GM23248 (cell line): ENCODE data around the gene TPCN2. TPM values are rescaled to one million over a fixed set of nuclear protein-coding genes. Genes with fewer than 3 reads are reported as not detected.

ENCODE experiments used
- DNase-seq: peaks from one replicate; pipeline ENCODE4 v3.0.0-alpha.2; 2015
- H2AFZ ChIP-seq: fragments of 200-600 bp; sonication (generic); 2 replicates; pipeline ENCODE4 v1.6.1; 2016; ENCODE audit warnings: antibody characterized with exemption
- H3F3A ChIP-seq: fragments of 200-600 bp; sonication (generic); 2 replicates; pipeline ENCODE4 v1.6.1; 2016; ENCODE audit warnings: mild to moderate bottlenecking, antibody characterized with exemption, mixed run types; ENCODE audit not compliant: insufficient read depth
- H3K27ac ChIP-seq: fragments of 200-600 bp; sonication (generic); 2 replicates; pipeline ENCODE4 v1.5.1; 2016; ENCODE audit warnings: mild to moderate bottlenecking
- H3K27me3 ChIP-seq: fragments of 200-600 bp; sonication (generic); replicated peaks from 2 replicates; pipeline ENCODE4 v1.6.1; 2016; ENCODE audit warnings: mild to moderate bottlenecking; ENCODE audit not compliant: insufficient read depth
- H3K36me3 ChIP-seq: fragments of 200-600 bp; sonication (generic); 2 replicates; pipeline ENCODE4 v1.6.1; 2016; ENCODE audit warnings: low read depth, mild to moderate bottlenecking
- H3K4me1 ChIP-seq: fragments of 200-600 bp; sonication (generic); 2 replicates; pipeline ENCODE4 v1.6.1; 2016; ENCODE audit warnings: mild to moderate bottlenecking; ENCODE audit not compliant: insufficient read depth
- H3K4me2 ChIP-seq: fragments of 200-600 bp; sonication (generic); one replicate; pipeline ENCODE4 v1.6.1; 2016; ENCODE audit warnings: mild to moderate bottlenecking; ENCODE audit not compliant: unreplicated experiment
- H3K4me3 ChIP-seq: fragments of 200-600 bp; sonication (generic); 2 replicates; pipeline ENCODE4 v1.5.1; 2016; ENCODE audit warnings: mild to moderate bottlenecking
- H3K79me2 ChIP-seq: fragments of 200-600 bp; sonication (generic); 2 replicates; pipeline ENCODE4 v1.6.1; 2016; ENCODE audit warnings: mild to moderate bottlenecking; ENCODE audit not compliant: insufficient read depth
- H3K9ac ChIP-seq: fragments of 200-600 bp; sonication (generic); 2 replicates; pipeline ENCODE4 v1.6.1; 2016; ENCODE audit warnings: mild to moderate bottlenecking
- H3K9me2 ChIP-seq: fragments of 200-600 bp; sonication (generic); 2 replicates; pipeline ENCODE4 v1.6.1; 2016; ENCODE audit warnings: mixed run types, mild to moderate bottlenecking, moderate library complexity; ENCODE audit not compliant: insufficient read depth
- H3K9me3 ChIP-seq: fragments of 200-600 bp; sonication (generic); one replicate; pipeline ENCODE4 v1.6.1; 2017; ENCODE audit warnings: low read depth
- H4K20me1 ChIP-seq: fragments of 200-600 bp; sonication (generic); 2 replicates; pipeline ENCODE4 v1.6.0; 2016; ENCODE audit not compliant: insufficient read depth
- EZH2 ChIP-seq: fragments of 200-600 bp; sonication (generic); IDR thresholded peaks from 2 replicates; pipeline ENCODE4 v1.6.1; 2018; ENCODE audit warnings: antibody characterized with exemption, mild to moderate bottlenecking; ENCODE audit not compliant: insufficient read depth, poor library complexity, severe bottlenecking
- EZH2phosphoT487 ChIP-seq: fragments of 200-600 bp; sonication (generic); IDR thresholded peaks from 2 replicates; pipeline ENCODE4 v1.6.1; 2018; ENCODE audit warnings: antibody characterized with exemption, moderate library complexity, mild to moderate bottlenecking, low read depth; ENCODE audit not compliant: insufficient read depth
- WGBS, 2 experiments: methylation state at CpG; one replicate each; pipeline ENCODE4 v1.1.6; 2015 to 2017; ENCODE audit warnings: low lambda C conversion rate in 2 of 2, low coverage in 1 of 2; ENCODE audit errors: missing lambda C conversion rate in 2 of 2; 5-methylcytosine and 5-hydroxymethylcytosine counted together
- in situ Hi-C: fragments of 300-500 bp; cut with MboI; formaldehyde crosslinking; loops from 2 replicates; pipeline ENCODE4 v1.15.0; 2020
- polyA plus RNA-seq: library from polyadenylated mRNA; unstranded; fragments of >200 nt; fragmentation: Nextera tagmentation; extraction: Ambion mirVana; gene quantifications from 2 replicates; pipeline ENCODE4 v1.2.1, GENCODE V29; 2016
- total RNA-seq: library from RNA; depleted of rRNA; stranded (reverse); fragments of >200 nt; shearing (Covaris generic); gene quantifications from 2 replicates; pipeline ENCODE4 v1.2.3, GENCODE V29; 2014

TPCN2 gene
- total and polyA plus RNA-seq, 2 experiments from 2014 or later, result 7.1 to 8.5 TPM

DNA sequence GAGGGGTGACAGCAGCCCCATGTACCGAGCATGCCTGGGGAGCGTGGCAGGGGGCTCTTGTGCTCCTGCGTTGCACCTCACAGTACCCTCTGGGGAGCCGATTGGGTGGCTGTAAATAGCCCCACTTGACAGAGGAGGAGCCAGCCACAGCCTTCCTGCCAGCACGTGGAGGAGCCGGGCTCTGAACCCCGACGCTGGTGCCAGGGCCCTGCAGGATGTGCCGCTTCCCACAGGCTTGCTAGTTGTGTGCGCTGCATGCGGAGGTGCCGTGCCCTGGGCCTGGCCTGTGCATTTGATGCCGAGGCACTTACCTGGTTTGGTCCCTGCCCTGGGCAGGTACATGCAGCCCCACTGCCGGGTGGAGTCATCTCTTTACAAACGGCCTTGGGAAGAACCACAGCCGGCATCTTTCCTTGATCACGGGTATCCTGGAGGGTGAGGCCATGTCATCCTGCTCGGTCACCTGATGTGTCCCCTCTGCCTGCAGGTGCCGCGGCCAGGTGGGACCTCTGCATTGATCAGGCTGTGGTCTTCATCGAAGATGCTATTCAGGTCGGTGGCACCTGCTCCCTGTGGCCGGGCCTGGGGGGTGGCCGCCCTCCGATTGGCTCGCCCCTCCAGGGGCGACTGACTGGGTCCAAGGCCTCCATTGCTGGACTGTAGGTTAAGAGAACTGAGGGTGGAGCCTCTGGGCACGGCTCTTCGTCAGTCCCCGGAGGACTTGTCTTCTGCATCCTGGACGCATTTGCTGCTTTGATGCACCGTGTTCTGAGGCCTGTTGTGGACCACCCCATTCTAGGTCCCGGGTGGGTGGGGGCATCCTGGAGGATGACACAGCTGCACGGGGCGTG is 5.0 kb downstream of the TPCN2 start:
- WGBS, 2 experiments, result 80 to 81% methylated on average over 33 of the region's 35 CpGs
- no peaks in the 10 kb centered on the region for H3K27me3 ChIP-seq
- no peak overlapping the region for H2AFZ ChIP-seq
- in situ Hi-C loops, result no loop called here
- peaks cover 69% of the 10 kb centered on the region for H3K79me2 ChIP-seq
- no peak overlapping the region for H3K4me2 ChIP-seq
- H3K4me3 ChIP-seq, result no peak overlapping the region
- no peaks in the 10 kb centered on the region for H3K36me3 ChIP-seq
- no peaks in the 10 kb centered on the region for H3K9me2 ChIP-seq
- no peaks in the 10 kb centered on the region for H3F3A ChIP-seq
- peaks cover 6% of the 10 kb centered on the region; the same call in 1 of the 2 replicates for H3K4me1 ChIP-seq
- H4K20me1 ChIP-seq, result no peaks in the 10 kb centered on the region
- H3K9me3 ChIP-seq, result no peaks in the 10 kb centered on the region
- DNase-seq, result no peak
- no peak overlapping the region for H3K27ac ChIP-seq
- no peak overlapping the region for H3K9ac ChIP-seq
- no peak for TF ChIP-seq EZH2
- no peak for TF ChIP-seq EZH2phosphoT487

DNA sequence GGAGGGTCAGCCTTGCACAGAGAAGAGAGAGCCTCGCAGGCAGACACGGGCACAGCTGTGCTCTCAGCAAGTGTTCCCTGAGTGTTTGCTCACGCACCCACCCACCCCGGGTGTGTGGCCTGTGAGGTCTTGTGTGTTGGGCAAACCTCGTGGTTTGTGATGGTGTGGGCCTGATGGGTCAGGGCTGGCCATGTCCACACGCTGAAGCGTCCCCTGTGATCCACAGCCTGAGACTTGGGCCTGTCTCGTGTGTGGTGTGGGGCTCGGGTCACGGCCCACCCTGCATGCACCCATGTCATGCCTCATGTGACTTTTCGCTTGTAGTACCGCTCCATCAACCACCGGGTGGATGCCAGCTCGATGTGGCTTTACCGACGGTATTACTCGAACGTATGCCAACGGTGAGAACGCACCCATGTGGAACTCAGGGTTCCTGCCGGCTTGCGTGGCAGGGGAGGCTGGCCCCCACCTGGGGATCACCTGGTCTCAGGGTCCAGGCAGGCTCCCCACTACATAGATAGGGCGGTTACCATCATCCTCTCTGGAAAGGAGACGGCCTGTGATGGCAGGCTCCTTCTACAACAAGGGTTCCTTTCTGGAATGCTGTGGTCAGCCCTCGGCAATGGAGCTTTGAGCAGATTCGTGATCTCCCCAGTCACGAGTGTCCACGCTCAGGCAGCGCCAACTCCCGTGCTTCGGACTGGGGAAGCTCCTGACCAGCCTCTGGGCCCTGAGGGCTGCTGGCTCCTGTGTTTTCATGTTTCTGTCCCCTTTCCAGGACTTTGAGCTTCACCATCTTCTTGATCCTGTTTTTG is 5.9 kb downstream of the TPCN2 start:
- Histone ChIP-seq H3K36me3 (no peaks in the 10 kb centered on the region), H3K9me2 (no peaks in the 10 kb centered on the region), H3K27me3 (no peaks in the 10 kb centered on the region), H4K20me1 (no peaks in the 10 kb centered on the region), H3K4me3 (no peak overlapping the region), H3K79me2 (peaks cover 61% of the 10 kb centered on the region), H2AFZ (no peak overlapping the region), H3F3A (no peaks in the 10 kb centered on the region), H3K27ac (no peak overlapping the region), H3K4me2 (no peak overlapping the region), H3K9ac (no peak overlapping the region), H3K9me3 (no peaks in the 10 kb centered on the region), H3K4me1 (peaks cover 5% of the 10 kb centered on the region; the same call in 1 of the 2 replicates)
- 88 to 91% methylated on average over 28 to 31 of the region's 31 CpGs for WGBS, 2 experiments
- no peak for TF ChIP-seq EZH2
- no peak for TF ChIP-seq EZH2phosphoT487
- no peak for DNase-seq
- in situ Hi-C loops, result no loop called here

GRCh38 chr11:69055212-69055586 is 6.5 kb downstream of the TPCN2 start:
- Histone ChIP-seq H3K4me1 (no peaks in the 10 kb centered on the region), H3K9me3 (no peaks in the 10 kb centered on the region), H3K9ac (no peak overlapping the region), H4K20me1 (no peaks in the 10 kb centered on the region), H3K4me2 (no peak overlapping the region), H3K27ac (no peak overlapping the region), H3K79me2 (peaks cover 55% of the 10 kb centered on the region), H2AFZ (no peak overlapping the region), H3K36me3 (no peaks in the 10 kb centered on the region), H3K27me3 (no peaks in the 10 kb centered on the region), H3K4me3 (no peak overlapping the region), H3F3A (no peaks in the 10 kb centered on the region), H3K9me2 (no peaks in the 10 kb centered on the region)
- TF ChIP-seq EZH2phosphoT487 (no peak), EZH2 (no peak)
- in situ Hi-C loops, result no loop called here
- 97 to 98% methylated on average over 20 to 21 of the region's 21 CpGs for WGBS, 2 experiments
- DNase-seq, result no peak

GRCh38 chr11:69055598-69056516 is 7.1 kb downstream of the TPCN2 start:
- Histone ChIP-seq H3K9me2 (no peaks in the 10 kb centered on the region), H2AFZ (no peak overlapping the region), H3F3A (no peaks in the 10 kb centered on the region), H4K20me1 (no peaks in the 10 kb centered on the region), H3K36me3 (no peaks in the 10 kb centered on the region), H3K9me3 (no peaks in the 10 kb centered on the region), H3K27me3 (no peaks in the 10 kb centered on the region), H3K9ac (no peak overlapping the region), H3K4me2 (no peak overlapping the region), H3K4me3 (no peak overlapping the region), H3K4me1 (no peaks in the 10 kb centered on the region), H3K27ac (no peak overlapping the region), H3K79me2 (peaks cover 48% of the 10 kb centered on the region)
- no peak for TF ChIP-seq EZH2
- no peak for TF ChIP-seq EZH2phosphoT487
- no peak for DNase-seq
- in situ Hi-C loops, result no loop called here
- 77 to 78% methylated on average over 20 to 22 of the region's 22 CpGs for WGBS, 2 experiments
